ENCODE results near the gene SNX18.
"Not testable (repeated sequence)": the region's sequence is repeated elsewhere in the genome, so short reads cannot be mapped to it uniquely, and the experiment has no call there.

The SNX18 gene, protein sequence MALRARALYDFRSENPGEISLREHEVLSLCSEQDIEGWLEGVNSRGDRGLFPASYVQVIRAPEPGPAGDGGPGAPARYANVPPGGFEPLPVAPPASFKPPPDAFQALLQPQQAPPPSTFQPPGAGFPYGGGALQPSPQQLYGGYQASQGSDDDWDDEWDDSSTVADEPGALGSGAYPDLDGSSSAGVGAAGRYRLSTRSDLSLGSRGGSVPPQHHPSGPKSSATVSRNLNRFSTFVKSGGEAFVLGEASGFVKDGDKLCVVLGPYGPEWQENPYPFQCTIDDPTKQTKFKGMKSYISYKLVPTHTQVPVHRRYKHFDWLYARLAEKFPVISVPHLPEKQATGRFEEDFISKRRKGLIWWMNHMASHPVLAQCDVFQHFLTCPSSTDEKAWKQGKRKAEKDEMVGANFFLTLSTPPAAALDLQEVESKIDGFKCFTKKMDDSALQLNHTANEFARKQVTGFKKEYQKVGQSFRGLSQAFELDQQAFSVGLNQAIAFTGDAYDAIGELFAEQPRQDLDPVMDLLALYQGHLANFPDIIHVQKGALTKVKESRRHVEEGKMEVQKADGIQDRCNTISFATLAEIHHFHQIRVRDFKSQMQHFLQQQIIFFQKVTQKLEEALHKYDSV
- total RNA-seq, result 13.9 to 129 (median 82.4) reads per million in 18 experiments

- peak; percentile 93 to 96 for DNase-seq
Measured at GRCh38 chr5:54517512-54518145, at the start of gene SNX18. Gene SNX18 (plus strand): TSS chr5:54517759. CDS start chr5:54517953, 194 bp downstream.

DNA sequence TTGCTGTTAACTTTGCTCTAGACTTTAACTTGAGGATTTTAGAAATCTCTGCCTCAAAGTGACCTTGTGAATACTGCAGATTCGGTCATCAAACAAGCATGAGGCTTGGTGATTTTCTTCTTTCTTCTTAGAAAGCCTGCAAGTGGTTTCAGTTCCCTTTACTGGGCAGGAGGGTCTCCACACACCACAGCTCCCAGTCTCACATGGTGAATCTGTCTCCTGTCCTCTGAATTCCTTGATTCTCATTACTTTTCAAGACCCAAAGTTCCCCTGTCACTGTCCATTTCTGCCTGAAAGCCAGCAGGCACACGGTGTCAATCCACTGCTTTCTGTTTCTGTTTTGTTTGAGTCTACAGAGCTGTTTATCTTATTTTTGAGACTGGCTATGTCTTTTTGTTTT lies 47.9 kb upstream of the SNX18 start:
- peak; percentile 2 to 20 for DNase-seq

- no peak for DNase-seq
Measured at GRCh38 chr5:54470128-54470527, 47.4 kb upstream of the SNX18 start.

DNA sequence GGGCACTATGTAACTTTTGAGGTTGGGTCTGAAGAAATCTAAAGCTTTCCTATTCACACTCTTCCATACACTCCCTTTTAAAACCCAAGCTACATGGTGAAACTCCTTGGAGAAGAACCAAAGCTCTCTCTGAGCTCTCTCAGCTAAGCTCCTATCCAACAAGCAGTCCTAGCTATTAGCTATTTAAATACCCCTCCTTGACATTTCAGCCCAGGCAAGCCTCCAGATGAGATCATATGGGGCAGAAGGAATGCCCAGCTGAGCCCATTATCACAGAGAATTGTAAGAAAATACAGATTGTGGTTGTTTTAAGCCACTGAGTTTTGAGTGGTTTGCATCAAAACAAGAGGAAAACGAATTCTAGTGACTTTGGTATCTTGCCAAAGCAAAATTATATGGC lies 46.9 kb upstream of the SNX18 start:
- no peak for DNase-seq

GRCh38 chr5:54471398-54471797 lies 46.2 kb upstream of the SNX18 start:
- no peak for DNase-seq

- peak; percentile 41 to 80 for DNase-seq
Measured at GRCh38 chr5:54476682-54477081, 40.9 kb upstream of the SNX18 start.

- no peak for DNase-seq
Measured at GRCh38 chr5:54477941-54478478, 39.5 kb upstream of the SNX18 start.

GRCh38 chr5:54480296-54480695 lies 37.3 kb upstream of the SNX18 start:
- peak; percentile 54 to 72 for DNase-seq

DNA sequence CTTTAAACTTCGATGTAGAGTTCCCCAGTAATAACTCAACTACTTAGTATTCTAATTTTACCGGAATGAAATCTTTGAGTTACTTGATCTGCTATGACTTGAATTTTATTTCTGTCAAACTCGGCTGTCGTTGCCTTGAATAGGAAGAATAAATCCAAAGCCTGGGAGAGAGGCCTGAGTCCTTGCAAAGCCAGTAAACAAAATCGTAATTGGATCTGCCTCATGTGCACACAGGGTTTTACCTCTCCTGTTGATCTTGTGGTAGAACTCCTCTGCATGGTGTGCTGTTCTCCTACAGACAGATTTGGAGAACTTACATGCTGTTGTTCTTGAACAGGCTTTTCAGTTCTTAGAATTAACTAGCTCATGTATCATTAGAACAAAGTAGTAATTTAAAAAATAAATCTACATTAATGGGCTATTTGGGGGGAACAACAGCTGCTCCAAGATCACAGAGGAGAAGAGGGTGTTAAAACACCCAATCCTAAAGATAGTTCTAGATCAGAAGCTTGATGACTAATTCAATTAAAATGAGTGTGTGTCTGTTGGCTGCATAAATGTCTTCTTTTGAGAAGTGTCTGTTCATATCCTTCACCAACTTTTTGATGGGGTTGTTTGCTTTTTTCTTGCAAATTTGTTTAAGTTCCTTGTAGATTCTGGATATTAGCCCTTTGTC lies 33.2 kb upstream of the SNX18 start:
- DNase-seq, result no peak

- DNase-seq, result not testable (repeated sequence)
Measured at GRCh38 chr5:54485659-54486058, 31.9 kb upstream of the SNX18 start.

GRCh38 chr5:54489648-54489979 lies 27.9 kb upstream of the SNX18 start:
- DNase-seq, result not testable (repeated sequence)

- DNase-seq, result no peak
Measured at GRCh38 chr5:54491326-54491725, 26.2 kb upstream of the SNX18 start.

- DNase-seq, result no peak
Measured at GRCh38 chr5:54492178-54492577, 25.4 kb upstream of the SNX18 start.

GRCh38 chr5:54495027-54495426 lies 22.5 kb upstream of the SNX18 start:
- DNase-seq, result no peak

- DNase-seq, result peak in 1 of 2 donors; percentile 5
Measured at GRCh38 chr5:54514291-54514690, 3.3 kb upstream of the SNX18 start.

DNA sequence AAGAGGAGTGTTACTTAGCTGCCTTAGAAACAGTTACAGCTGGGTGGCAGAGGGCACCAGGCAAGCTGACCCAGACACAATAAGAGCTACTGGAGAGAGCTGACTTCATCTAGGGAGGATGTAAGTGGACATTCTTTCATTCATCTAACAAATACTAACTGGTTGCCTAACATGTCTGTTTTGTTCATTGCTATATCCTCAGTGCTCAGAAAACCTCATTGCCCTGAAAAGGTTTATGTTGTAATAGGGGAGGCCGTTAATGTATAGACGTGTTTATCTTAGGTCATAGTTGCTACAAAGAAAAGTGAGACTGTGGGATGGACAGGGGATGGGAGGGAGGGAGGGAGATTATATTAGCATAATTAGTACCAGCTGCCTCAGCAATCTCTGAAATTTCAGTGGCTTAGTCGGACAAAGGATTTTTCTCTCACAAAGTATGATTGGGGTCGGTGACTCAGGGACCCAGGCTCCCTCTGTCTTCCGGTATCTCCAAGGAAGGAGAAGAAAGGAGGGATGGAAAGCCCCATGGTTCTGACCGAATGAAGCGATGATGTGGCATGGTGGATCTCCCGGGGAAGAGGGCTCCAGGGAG lies 2.6 kb upstream of the SNX18 start:
- DNase-seq, result no peak

GRCh38 chr5:54515634-54516033 lies 1.9 kb upstream of the SNX18 start:
- DNase-seq, result no peak

- no peak for DNase-seq
Measured at GRCh38 chr5:54516051-54516655, 1.4 kb upstream of the SNX18 start.

- no peak for DNase-seq
Measured at GRCh38 chr5:54517174-54517511, 416 bp upstream of the SNX18 start.

DNA sequence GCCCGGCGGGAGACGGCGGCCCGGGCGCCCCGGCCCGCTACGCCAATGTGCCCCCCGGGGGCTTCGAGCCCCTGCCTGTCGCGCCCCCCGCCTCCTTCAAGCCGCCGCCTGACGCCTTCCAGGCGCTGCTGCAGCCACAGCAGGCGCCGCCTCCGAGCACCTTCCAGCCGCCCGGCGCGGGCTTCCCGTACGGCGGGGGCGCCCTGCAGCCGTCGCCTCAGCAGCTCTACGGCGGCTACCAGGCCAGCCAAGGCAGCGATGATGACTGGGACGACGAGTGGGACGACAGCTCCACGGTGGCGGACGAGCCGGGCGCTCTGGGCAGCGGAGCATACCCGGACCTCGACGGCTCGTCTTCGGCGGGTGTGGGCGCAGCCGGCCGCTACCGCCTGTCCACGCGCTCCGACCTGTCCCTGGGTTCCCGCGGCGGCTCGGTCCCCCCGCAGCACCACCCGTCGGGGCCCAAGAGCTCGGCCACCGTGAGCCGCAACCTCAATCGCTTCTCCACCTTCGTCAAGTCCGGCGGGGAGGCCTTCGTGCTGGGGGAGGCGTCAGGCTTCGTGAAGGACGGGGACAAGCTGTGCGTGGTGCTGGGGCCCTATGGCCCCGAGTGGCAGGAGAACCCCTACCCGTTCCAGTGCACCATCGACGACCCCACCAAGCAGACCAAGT lies 723 bp downstream of the SNX18 start:
- DNase-seq, result peak; percentile 51 to 78

DNA sequence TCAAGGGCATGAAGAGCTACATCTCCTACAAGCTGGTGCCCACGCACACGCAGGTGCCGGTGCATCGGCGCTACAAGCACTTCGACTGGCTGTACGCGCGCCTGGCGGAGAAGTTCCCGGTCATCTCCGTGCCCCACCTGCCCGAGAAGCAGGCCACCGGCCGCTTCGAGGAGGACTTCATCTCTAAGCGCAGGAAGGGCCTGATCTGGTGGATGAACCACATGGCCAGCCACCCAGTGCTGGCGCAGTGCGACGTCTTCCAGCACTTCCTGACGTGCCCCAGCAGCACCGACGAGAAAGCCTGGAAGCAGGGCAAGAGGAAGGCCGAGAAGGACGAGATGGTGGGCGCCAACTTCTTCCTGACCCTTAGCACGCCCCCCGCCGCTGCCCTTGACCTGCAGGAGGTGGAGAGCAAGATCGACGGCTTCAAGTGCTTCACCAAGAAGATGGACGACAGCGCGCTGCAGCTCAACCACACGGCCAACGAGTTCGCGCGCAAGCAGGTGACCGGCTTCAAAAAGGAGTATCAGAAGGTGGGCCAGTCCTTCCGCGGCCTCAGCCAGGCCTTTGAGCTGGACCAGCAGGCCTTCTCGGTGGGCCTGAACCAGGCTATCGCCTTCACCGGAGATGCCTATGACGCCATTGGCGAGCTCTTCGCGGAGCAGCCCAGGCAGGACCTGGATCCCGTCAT lies 1.4 kb downstream of the SNX18 start:
- DNase-seq, result no peak

Measured in inflammatory macrophage (primary cell).